ENCODE data around the gene FRAT2. TPM values are rescaled to one million over a fixed set of nuclear protein-coding genes. Genes with fewer than 3 reads are reported as not detected.

The FRAT2 gene
- total RNA-seq, 4 donors from 2014 or later, result 19.5 to 23.2 (median 21.8) TPM

DNA sequence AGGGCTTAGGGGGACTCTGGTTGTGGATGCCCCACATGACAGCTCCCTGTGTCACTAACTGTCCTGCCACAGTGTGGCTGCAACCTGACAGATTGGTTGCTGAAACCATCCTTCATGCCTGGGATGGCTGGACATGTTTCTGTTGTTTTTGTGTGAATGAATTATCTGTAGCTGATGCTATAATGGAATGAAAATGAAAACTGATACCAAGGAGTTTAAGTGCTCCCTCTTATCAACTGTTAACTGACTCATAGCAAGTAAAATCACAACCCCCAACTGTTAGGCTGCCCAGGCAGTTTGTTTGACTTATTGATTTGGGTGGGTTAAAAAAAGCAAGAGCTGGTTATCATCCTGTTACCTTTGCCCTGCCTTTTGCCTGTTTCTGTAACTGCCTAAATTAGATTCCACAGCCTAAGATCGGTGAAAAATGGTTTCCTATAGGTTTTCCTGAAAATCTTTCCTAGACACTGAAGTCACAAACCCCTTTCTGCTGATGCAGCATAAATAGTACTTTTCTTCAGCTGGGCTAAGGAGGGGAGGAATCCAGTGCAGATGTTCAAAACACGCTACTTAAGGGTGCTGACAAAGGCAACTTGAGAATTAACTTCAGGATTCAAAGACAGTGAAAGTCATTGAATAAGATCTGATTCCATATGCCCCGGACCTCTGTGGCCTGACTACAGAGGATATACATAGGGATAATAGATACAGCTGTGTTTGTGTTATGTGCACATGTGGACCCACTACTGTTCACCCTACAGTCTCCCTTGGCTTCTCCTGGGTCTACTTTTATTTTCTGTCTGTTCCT, 5.7 kb downstream of the FRAT2 start:
- TF ChIP-seq POLR2A (IDR thresholded peaks at IDR 0.05), result no peak
- TF ChIP-seq, protein P1, sequence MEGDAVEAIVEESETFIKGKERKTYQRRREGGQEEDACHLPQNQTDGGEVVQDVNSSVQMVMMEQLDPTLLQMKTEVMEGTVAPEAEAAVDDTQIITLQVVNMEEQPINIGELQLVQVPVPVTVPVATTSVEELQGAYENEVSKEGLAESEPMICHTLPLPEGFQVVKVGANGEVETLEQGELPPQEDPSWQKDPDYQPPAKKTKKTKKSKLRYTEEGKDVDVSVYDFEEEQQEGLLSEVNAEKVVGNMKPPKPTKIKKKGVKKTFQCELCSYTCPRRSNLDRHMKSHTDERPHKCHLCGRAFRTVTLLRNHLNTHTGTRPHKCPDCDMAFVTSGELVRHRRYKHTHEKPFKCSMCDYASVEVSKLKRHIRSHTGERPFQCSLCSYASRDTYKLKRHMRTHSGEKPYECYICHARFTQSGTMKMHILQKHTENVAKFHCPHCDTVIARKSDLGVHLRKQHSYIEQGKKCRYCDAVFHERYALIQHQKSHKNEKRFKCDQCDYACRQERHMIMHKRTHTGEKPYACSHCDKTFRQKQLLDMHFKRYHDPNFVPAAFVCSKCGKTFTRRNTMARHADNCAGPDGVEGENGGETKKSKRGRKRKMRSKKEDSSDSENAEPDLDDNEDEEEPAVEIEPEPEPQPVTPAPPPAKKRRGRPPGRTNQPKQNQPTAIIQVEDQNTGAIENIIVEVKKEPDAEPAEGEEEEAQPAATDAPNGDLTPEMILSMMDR (IDR thresholded peaks at IDR 0.05), result no peak
- WGBS, 2 donors, result 84 to 93% methylated on average over 3 of the region's 3 CpGs
- no peak overlapping the region for H3K4me3 ChIP-seq (replicated peaks in 1 of 3)
- intact Hi-C loops (cut with DNase I), result no loop called here
- H3K27ac ChIP-seq, result no peak overlapping the region
- H3K27me3 ChIP-seq, result no peaks in the 10 kb centered on the region
- no peak for DNase-seq
- H3K4me1 ChIP-seq, result peaks cover 20 to 31% of the 10 kb centered on the region in 2 donors
- H3K36me3 ChIP-seq, result no peaks in the 10 kb centered on the region
- H3K9me3 ChIP-seq, result no peaks in the 10 kb centered on the region

DNA sequence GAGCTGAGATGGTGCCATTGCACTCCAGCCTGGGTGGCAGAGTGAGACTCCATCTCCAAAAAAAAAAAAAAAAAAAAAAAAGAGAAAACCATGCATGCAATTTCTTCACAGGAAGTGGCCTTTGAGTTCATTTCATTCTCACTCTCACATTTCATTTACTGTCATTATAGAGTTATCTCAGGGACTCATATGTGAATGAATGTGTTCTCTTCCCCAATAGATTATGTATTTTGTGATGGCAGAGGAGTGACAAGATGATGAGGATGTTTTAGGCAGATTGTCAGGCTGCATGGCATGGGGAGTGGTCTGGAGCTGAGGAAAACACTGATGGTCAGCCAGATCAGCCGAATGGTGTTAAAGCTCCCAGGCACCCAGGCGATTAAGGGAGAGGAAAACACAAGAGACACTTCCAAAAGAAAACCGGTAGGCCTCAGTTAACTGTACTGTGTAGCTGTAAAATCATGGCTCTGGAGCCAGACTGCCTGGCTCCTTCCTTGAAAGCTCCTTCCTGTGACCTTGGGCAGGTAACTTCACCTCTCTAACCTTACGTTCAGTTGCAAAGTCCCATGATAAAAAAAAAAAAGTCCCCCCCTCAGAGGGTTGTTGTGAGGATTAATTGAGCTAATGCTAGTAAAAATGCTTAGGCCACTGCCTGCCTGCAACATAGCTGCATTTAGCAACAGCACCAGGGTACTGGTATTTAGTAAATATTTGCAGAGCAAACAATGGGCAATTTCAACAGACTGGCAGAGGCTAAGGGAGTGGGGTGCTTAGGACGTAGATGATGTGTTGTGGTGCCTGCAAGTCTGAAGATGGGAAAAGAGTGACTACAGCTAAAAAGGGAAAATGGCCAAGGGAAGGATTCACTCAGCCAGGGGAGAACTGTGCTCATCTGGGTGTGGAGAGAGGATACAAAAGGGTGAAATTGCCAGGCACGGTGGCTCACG, 6.9 kb downstream of the FRAT2 start:
- TF ChIP-seq, protein P1 (IDR thresholded peaks at IDR 0.05), result no peak
- TF ChIP-seq POLR2A (IDR thresholded peaks at IDR 0.05), result no peak
- Histone ChIP-seq H3K9me3 (no peaks in the 10 kb centered on the region), H3K36me3 (no peaks in the 10 kb centered on the region), H3K4me3 (replicated peaks in 1 of 3) (no peak overlapping the region), H3K27me3 (no peaks in the 10 kb centered on the region), H3K27ac (no peak overlapping the region), H3K4me1 (peaks cover 20 to 31% of the 10 kb centered on the region in 2 donors)
- 80 to 85% methylated on average over 7 of the region's 7 CpGs for WGBS, 2 donors
- intact Hi-C loops (cut with DNase I), result no loop called here
- DNase-seq, result no peak

DNA sequence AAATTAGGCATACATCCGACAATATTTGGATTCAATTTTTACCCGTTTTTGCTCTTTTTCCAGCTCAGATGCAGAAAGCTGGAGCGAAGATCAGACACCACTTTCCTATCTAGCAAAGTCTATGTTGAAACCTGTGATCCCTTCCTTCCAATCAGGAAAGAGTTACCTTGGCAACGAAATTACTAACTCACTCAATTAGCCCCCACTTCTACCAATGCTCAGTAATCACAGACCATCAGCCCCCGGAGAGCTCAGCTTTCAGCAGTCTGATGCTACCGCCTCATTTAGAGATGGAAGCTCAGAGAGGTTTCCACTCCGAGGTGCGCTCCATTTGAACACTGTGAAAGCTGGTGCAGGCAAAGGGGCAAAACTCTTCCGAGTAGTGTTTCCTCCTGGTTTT, 8.8 kb downstream of the FRAT2 start:
- H3K4me1 ChIP-seq, result peaks cover 6 to 23% of the 10 kb centered on the region in 2 donors
- no peak overlapping the region for H3K27ac ChIP-seq
- no peaks in the 10 kb centered on the region for H3K27me3 ChIP-seq
- TF ChIP-seq, protein P1 (IDR thresholded peaks at IDR 0.05), result no peak
- TF ChIP-seq POLR2A (IDR thresholded peaks at IDR 0.05), result no peak
- H3K36me3 ChIP-seq, result no peaks in the 10 kb centered on the region
- H3K9me3 ChIP-seq, result no peaks in the 10 kb centered on the region
- intact Hi-C loops (cut with DNase I), result no loop called here
- no peak overlapping the region for H3K4me3 ChIP-seq (replicated peaks in 1 of 3)
- DNase-seq, result no peak
- 67 to 80% methylated on average over 9 of the region's 9 CpGs for WGBS, 2 donors

DNA sequence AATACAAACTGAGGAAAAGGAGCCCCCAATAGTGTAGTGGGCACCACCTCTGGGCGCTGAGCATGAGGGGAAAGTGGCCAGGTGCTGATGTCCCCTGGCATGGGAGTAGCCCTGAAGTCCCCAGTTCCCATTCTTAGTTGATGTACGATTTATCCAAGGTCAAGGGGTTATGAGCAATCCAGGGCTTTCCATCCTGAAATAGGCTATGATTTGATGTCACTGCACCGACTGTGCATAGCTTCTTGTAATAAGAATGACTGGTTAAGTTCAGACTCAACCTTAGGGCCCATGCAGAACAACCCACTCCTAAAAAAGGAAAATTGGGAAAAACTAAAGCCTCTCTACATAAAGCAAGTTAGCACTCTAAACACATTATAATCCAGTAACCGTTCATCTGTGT, 11.0 kb downstream of the FRAT2 start:
- H3K9me3 ChIP-seq, result no peaks in the 10 kb centered on the region
- DNase-seq, result no peak
- no peak overlapping the region for H3K4me3 ChIP-seq (replicated peaks in 1 of 3)
- no peaks in the 10 kb centered on the region for H3K27me3 ChIP-seq
- H3K27ac ChIP-seq, result no peak overlapping the region
- 76 to 91% methylated on average over 4 of the region's 4 CpGs for WGBS, 2 donors
- TF ChIP-seq, protein P1 (IDR thresholded peaks at IDR 0.05), result no peak
- no peak for TF ChIP-seq POLR2A (IDR thresholded peaks at IDR 0.05)
- H3K36me3 ChIP-seq, result no peaks in the 10 kb centered on the region
- peaks cover 15 to 18% of the 10 kb centered on the region in 2 donors for H3K4me1 ChIP-seq
- intact Hi-C loops (cut with DNase I), result no loop called here

Data from thyroid gland (tissue), 4 donors.